ENCODE measurements around the gene ZNF219.

The ZNF219 gene

DNA sequence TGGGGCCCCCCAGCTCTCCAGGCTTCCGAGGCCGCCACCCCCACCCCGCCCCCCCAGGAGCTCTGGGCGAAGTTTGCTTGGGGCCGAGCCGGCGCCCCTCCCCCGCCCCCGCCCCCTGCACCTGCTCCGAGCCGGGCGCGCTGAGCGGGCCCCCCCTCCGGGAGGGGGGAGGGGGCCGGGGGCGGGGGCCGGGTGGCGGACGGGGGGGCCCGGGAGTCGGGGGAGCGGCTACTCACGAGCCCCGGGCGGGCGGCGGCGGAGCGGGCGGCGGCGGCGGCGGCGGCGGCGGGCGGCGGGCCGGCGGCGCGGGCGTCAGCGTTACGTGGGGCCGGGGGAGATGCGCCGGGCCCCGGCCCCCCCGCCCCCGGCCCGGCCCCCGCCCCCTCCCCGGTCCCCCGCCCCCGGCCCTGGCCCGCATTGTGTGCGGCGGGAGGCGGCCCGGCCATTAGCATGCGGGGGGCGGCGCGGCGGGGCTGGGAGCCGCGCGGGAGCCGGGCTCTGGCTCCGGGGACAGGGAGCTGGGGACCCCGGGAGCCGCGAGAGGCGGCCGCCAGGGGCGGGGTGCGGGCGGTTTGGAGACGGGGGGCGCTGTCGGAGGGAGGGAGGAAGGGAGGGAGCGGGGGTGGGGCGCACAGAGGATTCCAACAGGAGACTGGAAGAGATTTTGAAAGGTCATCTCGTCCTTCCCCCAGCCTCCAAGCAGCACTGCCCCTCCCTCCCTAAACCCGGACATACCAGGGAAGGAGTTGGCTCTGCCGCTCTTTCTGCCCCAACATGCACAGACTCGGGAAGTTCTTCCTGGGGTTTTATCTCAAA lies at the start of gene ZNF219:
TSS of gene ZNF219 (minus strand) at position 580 of the 816 bp plus-strand sequence. CDS start 5,064 bp downstream, outside the sequence.
- DNase-seq (ENCODE audit: low read depth in 2 of 2), result no peak

DNA sequence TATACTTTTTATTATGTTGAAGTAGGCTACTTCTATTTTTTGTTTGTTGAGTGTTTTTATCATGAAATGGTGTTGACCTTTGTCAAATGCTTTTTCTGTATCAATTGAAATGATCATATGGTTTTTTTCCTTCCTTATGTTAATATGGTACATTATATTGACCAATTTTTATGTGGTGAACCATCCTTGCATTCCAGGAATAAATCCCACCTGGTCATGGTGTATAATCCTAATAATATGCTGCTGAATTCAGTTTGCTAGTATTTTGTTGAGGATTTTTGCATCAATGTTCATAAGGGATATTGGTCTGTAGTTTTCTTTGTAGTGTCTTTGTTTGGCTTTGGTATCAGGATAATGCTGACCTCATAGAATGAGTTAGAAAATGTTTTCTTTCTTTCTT lies 47.0 kb upstream of the ZNF219 start:
- no peak for DNase-seq (ENCODE audit: low read depth in 2 of 2)

DNA sequence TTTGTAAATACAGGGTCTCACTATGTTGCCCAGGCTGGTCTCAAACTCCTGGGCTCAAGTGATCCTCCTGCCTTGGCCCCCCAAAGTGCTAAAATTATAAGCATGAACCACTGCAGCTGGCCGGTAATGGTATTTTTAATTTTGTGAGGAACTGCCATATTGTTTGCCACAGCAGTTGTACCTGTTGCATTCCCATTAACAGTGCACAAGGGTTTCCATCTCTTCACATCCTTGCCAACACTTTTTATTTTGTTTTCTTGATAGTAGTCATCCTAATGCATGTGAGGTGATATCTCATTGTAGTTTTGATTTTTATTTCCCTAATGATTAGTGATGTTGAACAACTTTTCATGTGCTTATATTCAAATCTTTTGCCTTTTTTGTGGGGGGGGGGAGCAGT lies 43.9 kb upstream of the ZNF219 start:
- DNase-seq (ENCODE audit: low read depth in 2 of 2), result no peak

DNA sequence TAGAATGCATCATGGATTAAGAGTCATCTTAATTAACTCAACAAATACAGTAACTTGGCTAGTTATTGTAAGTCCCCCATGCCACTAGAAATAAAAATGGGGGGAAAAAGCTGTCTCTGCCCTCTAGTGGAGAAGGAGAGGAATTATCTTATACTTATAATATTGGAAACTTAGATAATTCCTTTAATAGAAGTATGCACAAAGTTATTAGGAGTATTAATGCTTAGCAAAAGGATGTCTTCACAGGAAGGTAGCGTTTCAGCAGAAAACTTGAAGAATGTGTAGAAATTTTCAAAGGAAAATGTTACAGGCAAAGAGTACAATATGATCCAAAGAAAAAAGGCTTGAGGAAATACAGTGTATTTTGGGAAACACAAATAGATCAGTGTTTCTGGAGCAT lies 37.6 kb upstream of the ZNF219 start:
- DNase-seq (ENCODE audit: low read depth in 2 of 2), result no peak

DNA sequence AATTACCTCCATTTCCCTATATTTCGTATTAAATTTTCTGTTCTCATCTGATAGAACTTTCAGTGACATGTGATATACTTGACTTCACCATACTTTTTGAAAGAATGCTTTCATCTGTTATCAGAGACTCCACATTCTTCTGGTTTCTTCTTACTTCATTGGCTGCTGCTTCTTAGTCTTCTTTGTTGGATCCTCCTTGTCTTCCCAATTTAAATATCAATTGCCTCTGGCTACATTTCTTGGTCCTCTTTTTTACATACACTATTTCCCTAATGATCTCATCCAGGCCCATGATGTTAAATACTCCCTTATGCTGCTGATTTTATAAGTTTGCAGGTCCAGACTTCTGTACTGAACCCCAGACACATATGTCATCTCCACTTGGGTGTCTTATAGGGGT lies 35.4 kb upstream of the ZNF219 start:
- no peak for DNase-seq (ENCODE audit: low read depth in 2 of 2)

DNA sequence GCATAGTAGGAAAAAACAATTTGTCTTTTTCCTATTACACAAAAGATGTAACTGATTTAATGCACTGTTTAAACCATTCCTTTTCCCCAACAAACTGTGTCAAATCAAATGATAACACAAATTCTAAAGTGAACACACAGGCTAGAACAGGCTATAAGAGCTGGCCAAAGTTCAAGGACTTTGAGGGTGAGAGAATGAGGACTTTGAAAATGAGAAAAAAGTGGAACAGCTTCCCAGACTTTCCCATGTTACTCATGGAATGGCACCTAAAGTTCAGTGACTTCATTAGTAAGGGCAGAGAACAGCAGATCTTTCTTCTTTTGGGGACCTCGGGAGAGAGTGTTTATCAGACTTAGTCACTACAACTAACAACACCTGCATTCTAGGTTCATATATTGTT lies 25.0 kb upstream of the ZNF219 start:
- no peak for DNase-seq (ENCODE audit: low read depth in 2 of 2)

DNA sequence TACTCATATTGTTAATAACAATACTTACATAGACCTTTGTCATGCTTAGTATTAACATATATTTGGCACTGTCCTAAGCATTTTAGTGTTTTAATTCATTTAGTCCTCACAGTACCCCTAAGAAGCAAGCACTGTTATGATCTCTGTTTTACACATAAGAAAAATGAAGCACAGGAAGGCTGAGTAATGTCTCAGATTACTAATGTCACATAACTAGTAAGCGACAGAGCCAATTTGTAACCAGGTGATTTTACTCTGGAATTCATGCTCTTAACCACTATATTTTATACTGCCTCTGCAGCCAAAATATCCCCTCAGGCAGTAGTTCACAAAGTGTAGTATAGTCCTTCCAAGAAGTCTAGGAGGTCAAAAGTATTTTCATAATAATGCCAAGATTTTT lies 22.7 kb upstream of the ZNF219 start:
- DNase-seq (ENCODE audit: low read depth in 2 of 2), result no peak

DNA sequence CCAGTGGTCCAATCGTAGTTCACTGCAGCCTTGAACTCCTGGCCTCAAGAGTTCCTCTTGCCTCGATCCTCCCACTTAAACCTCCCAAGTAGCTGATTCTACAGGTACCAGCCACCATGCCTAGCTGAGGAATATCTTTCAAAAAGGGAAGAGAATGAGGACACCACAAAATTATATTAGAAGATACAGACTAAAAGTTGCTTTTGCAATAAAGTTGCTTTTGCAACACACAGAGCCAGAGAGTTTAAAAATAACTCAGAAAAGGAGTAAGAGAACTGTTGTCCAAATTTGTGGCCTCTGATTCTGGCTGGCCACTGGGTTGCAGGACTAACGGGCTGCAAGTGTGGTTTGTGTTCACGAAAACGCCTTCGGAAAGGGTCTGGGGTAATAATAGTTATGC lies 22.2 kb upstream of the ZNF219 start:
- no peak for DNase-seq (ENCODE audit: low read depth in 2 of 2)

DNA sequence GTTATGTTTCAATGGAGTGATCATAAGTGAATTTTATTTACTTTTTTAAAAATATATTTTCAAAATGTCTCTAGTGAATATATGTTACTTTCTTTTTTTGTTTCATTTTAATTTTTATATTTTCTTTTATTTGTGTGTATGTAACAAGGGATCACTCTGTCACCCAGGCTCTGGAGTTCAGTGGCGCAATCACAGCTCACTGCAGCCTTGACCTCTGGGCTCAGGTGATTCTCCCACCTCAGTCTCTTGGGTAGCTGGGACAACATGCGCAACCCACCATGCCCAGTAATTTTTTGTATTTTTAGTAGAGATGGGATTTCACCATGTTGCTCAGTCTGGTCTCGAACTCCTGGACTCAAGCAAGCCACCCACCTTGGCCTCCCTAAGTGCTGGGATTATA lies 20.5 kb upstream of the ZNF219 start:
- no peak for DNase-seq (ENCODE audit: low read depth in 2 of 2)

DNA sequence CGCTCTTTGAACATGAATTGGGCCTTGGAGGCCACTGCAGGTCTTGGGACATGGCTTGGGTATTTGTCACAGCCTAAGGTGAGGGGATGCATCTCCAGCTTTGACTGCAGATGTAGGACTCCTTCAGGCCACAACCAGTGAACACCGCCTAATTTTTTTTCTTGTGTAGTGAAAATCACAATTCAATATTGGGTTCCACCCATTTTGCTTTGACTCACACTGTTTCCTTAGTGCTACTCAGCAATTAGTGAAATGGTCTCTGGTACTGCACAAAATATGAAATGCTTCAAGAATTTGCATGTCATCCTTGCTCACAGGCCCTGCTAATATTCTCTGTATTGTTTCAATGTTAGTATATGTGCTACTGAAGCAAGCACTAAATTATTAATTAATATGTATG lies 14.9 kb upstream of the ZNF219 start:
- DNase-seq (ENCODE audit: low read depth in 2 of 2), result no peak

DNA sequence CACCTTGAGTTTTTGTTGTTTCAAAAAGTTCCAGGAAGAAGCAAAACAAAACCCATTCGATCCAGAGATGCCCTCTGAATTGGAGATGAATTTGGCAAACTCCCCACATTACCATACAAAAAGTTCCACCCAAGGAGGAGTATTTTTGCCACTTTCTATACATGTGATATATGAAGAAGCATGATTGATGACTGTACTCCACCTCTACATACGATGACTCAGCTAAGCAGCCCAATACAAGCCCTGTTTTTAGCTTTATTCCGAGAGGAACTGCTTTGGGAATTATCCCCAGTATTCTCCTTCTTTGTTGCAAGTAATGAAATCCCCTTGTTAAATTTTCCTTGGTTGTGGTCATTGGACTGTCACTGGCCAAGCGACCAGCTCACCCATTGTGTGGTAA lies 13.8 kb upstream of the ZNF219 start:
- DNase-seq (ENCODE audit: low read depth in 2 of 2), result no peak

DNA sequence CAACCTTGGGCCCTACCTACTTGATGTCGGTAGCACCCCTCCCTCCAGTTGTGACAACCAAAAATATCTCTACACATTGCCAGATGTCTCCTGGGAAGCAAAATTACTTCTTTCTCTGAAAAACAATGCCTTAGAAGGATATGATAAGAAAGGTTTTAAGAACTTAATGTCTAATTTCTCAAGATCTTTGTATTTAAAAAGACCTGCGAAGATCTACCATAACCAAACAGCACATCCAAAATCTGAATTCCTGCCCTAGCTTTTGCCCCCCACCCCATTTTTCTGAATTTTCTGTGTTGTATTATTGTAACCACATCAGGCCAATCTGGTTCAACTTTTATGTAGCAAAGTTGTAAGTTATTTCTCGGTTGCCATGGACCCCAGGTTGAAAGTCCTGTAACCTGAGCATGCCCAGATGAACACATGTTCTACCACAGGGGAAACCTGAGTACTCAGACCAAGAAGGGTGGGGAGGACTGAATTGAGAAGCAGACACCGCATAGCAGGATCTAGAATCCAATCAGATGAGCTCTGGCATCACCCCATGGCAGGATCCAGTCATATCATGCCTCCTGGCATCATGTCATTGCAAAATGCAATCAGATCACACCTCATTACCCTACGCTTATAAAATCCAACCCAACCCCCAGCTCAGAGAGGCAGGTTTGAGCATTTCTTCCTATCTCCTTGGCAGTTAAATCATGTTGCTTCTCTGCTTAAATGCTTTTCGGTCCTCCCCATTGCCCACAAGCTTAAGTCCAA lies 11.1 kb upstream of the ZNF219 start:
- DNase-seq (ENCODE audit: low read depth in 2 of 2), result no peak

DNA sequence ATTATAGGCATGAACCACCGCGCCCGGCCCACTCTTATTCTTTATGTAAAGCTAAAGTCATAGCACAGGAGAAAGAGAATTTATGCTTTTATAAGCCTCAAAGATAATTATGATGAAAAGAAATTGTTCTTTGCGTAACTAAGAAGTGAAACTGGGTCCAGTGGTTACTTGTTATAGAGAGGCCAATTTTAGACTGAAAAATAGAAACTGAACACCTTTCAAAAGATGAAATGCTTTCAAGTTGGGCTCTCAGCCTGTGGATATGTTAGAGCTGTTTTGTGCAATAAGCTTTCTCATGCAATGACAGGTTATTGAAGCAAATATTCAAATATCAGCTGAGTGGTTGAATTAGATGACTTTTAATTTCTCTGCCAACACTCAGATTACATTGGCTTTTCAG lies 10.3 kb upstream of the ZNF219 start:
- no peak for DNase-seq (ENCODE audit: low read depth in 2 of 2)

DNA sequence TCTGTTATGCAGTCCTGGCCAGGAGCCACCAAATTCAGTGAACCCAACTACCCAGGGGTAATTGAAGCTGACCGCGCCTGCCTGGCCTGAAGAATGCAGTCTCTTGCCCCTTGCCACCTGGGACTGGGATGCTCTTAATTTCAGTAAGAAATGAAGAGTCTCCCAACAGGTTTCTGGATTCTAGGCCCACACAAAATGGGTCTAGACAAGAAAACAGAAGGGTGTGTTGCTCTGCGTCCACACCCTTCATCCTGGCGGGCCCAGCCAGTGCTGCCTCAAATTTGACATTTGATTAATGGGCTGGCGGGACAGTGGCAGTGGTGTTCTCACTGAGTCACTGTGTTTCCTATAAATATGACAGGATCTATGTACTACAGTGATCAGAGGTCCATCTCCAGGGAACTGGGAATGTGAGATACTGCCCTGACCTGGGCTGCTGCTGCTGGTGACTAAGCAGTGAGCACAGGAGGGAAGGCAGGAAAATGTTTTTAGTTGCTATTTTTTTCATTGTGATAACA lies 8.9 kb upstream of the ZNF219 start:
- no peak for DNase-seq (ENCODE audit: low read depth in 2 of 2)

DNA sequence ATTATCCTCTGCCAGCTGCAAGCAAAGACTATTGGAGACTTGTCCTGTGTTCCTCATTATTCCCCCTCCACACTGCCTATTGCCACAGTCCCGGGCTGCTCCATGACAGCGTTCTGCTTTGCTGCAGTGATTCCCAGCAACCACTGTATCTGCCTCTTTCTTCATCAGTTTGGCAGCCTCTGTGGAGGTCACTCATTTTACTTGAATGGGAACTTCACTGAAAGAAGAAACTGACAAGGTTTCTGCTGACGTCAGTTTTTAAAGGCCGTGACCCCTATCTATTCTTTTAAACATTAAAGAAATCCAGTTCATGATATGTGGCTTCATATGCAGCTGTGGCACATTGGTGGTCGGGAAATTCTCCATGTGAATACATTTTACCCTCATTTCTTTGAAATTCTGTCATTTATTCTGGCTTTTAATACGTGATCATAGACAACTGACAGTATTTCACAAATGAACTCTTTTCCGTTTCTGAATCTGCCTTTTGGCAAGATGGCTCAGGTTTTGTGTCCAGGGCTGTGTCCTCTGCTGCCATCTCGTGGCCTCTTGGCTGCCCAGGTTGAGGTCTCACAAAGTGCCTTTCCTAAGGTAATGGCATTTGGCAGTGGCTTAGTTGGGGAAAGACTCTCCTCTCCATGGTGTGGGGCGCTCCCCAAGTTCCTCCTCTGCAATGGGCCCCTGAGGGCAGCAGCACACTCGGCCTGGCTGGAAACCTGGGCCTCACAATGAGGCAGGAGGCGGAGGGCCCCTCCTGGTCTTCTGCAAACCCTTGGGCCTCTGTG lies 8.2 kb upstream of the ZNF219 start:
- DNase-seq (ENCODE audit: low read depth in 2 of 2), result peak; percentile 37 to 75

DNA sequence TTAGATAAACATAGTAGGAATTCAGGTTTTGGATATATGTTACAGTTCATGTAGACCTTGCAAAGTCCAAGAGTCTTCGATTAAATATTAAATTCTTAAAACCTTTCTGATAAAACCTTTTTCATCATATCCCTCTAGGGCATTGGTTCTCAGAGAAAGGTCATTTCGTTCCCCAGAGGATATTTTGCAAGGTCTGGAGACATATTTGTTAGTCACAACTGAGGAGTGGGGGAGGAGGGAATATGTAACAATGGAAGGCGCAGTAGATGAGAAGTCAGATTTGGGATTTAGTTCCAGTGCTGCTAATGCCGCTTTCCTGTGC lies 7.7 kb upstream of the ZNF219 start:
- no peak for DNase-seq (ENCODE audit: low read depth in 2 of 2)

DNA sequence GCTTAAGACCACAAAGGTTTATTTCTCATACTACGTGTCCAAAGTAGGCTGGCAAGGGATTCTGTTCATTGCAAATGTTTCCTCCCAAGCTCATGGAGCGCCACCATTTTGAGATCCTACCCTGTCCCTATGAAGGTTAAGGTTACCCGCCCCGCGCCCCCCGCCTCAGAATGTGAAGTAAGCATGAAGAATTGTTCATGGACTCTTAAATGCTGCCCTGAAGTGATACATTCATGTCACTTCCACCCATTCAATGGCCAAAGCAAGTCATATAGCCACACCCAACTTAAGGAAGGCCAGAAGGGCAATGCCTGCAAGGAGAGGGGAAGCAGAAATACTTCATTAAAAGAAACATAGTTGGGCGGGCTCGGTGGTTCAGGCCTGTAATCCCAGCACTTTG lies 6.6 kb upstream of the ZNF219 start:
- no peak for DNase-seq (ENCODE audit: low read depth in 2 of 2)

DNA sequence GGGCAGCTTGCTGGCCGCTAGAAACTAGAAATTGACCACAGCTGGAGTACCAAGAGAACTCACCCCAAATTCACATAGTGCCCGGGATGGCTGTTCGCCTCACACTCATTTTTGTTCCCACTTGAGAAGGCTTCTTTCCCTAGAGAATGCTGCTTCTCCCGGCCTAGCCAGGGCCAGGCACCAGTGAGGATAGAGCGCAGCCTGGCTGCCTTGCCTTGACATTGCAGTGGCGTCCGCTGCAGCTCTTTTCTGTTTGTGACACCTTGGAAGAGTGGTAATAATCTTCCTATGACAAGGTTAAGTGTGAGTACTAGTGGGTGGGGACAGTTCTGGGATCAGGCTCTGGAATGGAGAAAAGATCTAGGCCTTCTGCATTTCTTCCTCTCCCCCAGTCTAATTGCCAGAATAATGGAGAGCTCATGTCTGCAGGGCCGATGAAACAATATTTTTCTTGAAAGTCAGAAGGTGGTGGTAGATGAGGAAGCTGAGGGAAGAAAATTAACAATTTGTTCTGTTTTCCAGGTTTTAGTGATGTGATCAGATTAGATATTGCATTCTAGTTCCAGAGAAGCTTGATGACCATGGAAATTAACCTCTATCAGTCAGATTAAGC lies 6.1 kb upstream of the ZNF219 start:
- peak; percentile 39 to 45 for DNase-seq (ENCODE audit: low read depth in 2 of 2)

DNA sequence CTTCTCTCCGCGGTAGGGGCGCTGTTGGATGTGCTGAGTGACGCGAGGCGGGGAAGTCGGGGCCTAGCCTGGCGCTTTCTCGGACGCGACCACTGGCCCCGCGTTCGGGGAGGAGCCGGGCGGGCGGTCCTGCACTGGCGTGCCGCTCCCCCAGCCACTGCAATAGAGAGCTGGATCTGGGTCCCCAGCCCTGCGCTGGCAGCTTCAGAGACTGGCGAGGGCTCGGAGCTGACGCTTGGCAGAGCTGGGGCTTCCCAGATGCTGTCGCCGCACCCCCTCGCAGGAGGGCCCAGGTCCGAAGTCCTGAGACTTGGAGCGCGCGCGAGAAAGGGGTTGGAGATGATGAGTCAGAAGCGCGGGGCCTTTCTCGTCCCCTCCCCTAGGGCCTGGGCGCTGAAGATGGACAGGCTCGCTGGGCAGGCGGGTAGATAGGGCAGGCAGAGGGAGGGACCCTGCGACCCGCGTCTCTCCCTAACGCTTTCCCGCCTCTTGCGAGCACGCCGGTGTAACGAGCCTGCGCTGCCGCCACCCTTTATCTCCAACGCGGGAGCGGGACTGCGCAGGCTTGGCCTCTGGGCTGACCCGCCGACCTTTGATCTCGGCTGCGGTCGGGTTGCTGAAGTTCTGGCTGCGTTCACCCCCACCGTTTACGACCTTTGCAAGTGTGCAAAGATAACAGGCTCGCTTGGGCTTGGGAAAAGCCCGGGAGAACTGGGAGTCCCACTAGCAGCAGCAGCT lies 5.4 kb upstream of the ZNF219 start:
- peak; percentile 87 to 92 for DNase-seq (ENCODE audit: low read depth in 2 of 2)

DNA sequence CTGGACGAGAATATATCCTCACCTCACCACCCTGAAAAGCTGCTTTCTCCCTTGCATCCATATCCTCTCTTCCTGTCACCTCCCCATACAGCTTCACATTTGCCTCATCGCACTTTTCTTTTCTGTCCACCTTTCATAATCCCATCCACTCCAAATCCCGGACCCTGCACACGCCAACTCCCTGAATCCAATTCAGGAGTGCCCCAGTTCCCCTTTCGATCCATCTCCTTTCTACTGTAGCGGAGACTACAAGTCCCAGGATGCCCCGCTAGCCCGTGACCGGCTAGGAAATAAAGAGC lies 4.9 kb upstream of the ZNF219 start:
- no peak for DNase-seq (ENCODE audit: low read depth in 2 of 2)
